Measurements from ENCODE around the gene HOXD1. TPM values are rescaled to one million over a fixed set of nuclear protein-coding genes. Genes with fewer than 3 reads are reported as not detected.

The HOXD1 gene
- total RNA-seq, 4 donors from 2014 or later: 0.20 TPM; not detected in 3

DNA sequence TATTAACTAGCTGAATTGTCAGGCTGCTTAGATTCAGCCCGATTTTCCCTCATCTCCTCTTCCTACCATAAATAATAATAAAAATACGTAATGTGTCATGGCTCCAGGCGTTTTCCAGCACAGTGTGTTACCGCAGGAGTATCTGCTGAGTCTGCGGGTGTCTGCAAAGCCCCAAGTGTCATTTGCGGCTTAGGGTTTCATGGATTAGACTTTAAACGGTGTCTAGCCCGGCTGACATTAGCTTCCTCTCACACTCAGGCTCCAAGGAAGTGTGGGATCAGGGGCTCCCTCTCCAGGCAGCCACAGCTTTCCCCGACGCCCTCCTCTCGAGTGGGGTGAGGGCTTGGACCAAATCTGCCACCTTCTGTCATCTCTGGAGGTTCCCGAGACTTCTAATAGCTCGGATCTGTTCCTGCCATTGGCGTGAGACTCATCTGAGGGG, 14.1 kb upstream of the HOXD1 start:
- in situ Hi-C loops (cut with MboI; ENCODE audit: low sequenced_read_pairs in 4 of 4) (no loop called here), intact Hi-C loops (cut with DNase I; ENCODE audit: low total_unique reads) (no loop called here)
- TF ChIP-seq POLR2A (IDR thresholded peaks at IDR 0.05): no peak
- TF ChIP-seq, protein P1, sequence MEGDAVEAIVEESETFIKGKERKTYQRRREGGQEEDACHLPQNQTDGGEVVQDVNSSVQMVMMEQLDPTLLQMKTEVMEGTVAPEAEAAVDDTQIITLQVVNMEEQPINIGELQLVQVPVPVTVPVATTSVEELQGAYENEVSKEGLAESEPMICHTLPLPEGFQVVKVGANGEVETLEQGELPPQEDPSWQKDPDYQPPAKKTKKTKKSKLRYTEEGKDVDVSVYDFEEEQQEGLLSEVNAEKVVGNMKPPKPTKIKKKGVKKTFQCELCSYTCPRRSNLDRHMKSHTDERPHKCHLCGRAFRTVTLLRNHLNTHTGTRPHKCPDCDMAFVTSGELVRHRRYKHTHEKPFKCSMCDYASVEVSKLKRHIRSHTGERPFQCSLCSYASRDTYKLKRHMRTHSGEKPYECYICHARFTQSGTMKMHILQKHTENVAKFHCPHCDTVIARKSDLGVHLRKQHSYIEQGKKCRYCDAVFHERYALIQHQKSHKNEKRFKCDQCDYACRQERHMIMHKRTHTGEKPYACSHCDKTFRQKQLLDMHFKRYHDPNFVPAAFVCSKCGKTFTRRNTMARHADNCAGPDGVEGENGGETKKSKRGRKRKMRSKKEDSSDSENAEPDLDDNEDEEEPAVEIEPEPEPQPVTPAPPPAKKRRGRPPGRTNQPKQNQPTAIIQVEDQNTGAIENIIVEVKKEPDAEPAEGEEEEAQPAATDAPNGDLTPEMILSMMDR (IDR thresholded peaks at IDR 0.05 in 4 of 5, conservative IDR thresholded peaks at IDR 0.05 in 1 of 5): no peak
- Histone ChIP-seq H3K27ac (no peak overlapping the region), H3K9me3 (no peaks in the 10 kb centered on the region), H3K36me3 (no peaks in the 10 kb centered on the region), H3K4me1 (peaks cover 0 to 7% of the 10 kb centered on the region in 2 donors), H3K4me3 (no peak overlapping the region), H3K27me3 (peaks cover 36 to 58% (median 50%) of the 10 kb centered on the region in 3 donors)
- no peak for DNase-seq
- ATAC-seq: no peak

DNA sequence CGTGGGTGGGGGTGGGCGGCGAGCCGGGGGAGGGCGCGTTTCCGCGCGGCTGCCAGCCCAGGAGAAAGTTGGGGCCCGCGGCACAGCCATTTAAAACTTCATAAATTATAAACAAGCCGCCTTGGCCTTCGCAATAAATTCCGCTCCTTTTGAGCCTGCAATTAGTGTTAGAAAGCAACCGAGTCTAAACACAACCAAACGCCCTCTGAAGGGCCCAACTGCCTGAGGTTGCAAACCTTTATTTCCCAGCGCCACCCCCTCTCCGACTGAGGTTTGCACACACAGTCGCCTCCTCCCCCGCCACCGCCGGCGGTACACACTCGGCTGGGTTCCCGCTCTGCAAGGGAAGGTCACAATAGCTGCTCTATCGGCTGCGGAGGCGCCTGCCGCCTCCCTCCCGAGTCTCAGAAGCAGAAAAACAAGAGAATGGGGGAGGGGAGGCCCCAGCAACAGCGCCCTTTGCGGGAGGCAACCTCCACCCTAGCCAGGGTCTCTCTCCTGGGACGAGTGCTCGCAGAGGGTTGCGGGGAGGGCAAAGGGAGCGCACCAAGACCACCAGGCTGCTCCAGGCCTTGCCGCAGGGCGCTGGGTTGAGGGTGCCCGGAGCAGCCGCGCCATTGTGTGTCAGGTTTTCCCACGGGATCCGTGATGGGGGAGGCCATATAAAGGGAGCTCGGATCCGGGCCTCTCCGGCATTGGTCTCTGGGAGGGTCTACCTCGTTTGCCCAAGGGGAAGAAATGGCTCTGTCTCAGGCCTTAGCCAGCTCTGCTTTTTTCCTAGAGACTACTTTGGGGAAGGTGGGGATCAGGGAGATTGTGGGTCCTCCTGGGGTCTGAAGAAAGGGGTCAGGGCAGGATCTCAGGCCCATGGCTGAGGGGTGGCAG, 13.4 kb upstream of the HOXD1 start:
- Histone ChIP-seq H3K4me1 (peaks cover 0 to 7% of the 10 kb centered on the region in 2 donors), H3K27ac (no peak overlapping the region), H3K4me3 (no peak overlapping the region), H3K27me3 (peaks cover 36 to 65% (median 56%) of the 10 kb centered on the region in 3 donors), H3K9me3 (no peaks in the 10 kb centered on the region), H3K36me3 (no peaks in the 10 kb centered on the region)
- TF ChIP-seq, protein P1 (IDR thresholded peaks at IDR 0.05 in 4 of 5, conservative IDR thresholded peaks at IDR 0.05 in 1 of 5): no peak
- TF ChIP-seq POLR2A (IDR thresholded peaks at IDR 0.05): no peak
- intact Hi-C loops (cut with DNase I; ENCODE audit: low total_unique reads) (no loop called here), in situ Hi-C loops (cut with MboI; ENCODE audit: low sequenced_read_pairs in 4 of 4) (no loop called here)
- no peak for ATAC-seq
- DNase-seq: no peak

DNA sequence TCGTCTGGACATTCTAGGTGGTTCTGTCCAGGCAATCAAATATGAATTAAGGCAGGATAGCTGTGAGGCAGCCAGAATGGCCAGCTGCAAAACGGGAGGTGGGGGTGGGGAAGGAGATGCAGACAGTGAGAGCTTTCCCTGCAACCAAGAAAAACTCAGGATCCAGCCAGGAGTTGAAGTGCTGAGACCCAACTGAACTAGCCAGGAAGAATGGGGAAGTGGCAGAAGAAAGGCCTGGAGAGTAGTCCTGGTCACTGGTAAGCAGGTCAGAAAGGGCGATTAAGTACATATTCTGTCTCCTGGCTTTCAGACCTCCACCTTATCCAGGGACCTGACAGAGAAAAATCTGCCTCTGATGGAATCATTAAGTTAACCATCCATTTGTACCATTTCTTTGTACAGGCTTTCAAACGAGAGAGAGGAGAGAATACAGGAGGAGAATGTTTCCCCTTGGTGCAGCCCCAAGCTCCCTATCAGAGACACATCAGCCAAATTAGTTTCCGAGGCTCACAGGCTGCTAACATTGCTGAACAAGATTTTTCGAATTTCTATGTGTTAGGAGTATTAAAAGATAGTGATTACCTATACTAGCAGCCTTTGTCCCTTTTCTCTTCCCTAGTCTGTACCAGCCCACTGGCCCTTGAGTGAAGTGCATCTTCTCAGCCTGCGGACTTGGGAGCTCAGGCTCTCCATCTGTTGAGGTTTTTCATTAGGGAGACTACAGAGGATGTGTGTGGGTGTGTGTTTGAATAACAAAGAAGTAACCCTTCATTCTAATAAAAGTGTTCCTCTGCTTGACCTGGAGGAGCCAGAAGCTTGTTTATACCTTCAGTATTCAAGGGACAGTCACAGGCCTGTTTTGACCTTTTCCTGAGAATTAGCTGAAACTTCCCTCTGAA, 12.5 kb upstream of the HOXD1 start:
- Histone ChIP-seq H3K4me3 (no peak overlapping the region), H3K4me1 (peaks cover 0 to 7% of the 10 kb centered on the region in 2 donors), H3K9me3 (no peaks in the 10 kb centered on the region), H3K27me3 (peaks cover 43 to 69% (median 60%) of the 10 kb centered on the region in 3 donors), H3K27ac (no peak overlapping the region), H3K36me3 (no peaks in the 10 kb centered on the region)
- ATAC-seq (no peak), DNase-seq (no peak)
- intact Hi-C loops (cut with DNase I; ENCODE audit: low total_unique reads): no loop called here
- in situ Hi-C loops (cut with MboI; ENCODE audit: low sequenced_read_pairs in 4 of 4): no loop called here
- TF ChIP-seq, protein P1 (IDR thresholded peaks at IDR 0.05 in 4 of 5, conservative IDR thresholded peaks at IDR 0.05 in 1 of 5): no peak
- TF ChIP-seq POLR2A (IDR thresholded peaks at IDR 0.05): no peak

DNA sequence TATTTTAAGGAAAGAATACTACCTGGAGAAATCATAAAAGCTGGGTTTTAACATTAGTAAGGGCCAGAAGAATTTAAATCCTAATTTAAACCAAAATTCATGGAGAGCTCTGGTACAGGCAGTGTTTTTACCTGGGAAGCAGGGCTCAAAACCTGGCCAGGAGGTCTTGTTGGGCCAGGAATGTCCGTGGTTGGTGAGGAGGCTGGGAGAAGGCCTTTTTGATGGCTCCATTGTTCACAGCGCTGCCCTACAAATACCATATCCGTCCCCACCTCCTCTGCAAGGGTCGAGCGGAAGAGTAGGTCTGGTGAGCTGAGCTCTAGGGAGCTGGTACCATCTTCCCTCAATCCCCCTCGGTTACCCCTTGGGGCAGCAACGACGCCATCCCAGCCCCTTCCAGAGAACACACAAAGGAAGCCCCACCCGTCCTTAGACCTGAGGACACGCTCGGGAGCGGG, 10.9 kb upstream of the HOXD1 start:
- Histone ChIP-seq H3K36me3 (no peaks in the 10 kb centered on the region), H3K9me3 (no peaks in the 10 kb centered on the region), H3K4me1 (peaks cover 0 to 7% of the 10 kb centered on the region in 2 donors), H3K27me3 (peaks cover 36 to 58% (median 48%) of the 10 kb centered on the region in 3 donors), H3K4me3 (peak overlapping the region; percentile 23 to 51 (median 46)), H3K27ac (peak overlapping the region in 1 of 4 donors; percentile 31)
- no peak for ATAC-seq
- in situ Hi-C loops (cut with MboI; ENCODE audit: low sequenced_read_pairs in 4 of 4): no loop called here
- DNase-seq: no peak
- TF ChIP-seq, protein P1 (IDR thresholded peaks at IDR 0.05 in 4 of 5, conservative IDR thresholded peaks at IDR 0.05 in 1 of 5): no peak
- no peak for TF ChIP-seq POLR2A (IDR thresholded peaks at IDR 0.05)
- intact Hi-C loops (cut with DNase I; ENCODE audit: low total_unique reads): no loop called here

Data from gastrocnemius medialis (tissue), 4 donors.